ENCODE data around the gene NIT1. TPM values are rescaled to one million over a fixed set of nuclear protein-coding genes. Genes with fewer than 3 reads are reported as not detected.
"Not testable (repeated sequence)": the region's sequence is repeated elsewhere in the genome, so short reads cannot be mapped to it uniquely, and the experiment has no call there.

The NIT1 gene
- total RNA-seq, 4 donors from 2014 or later = 30.4 to 61.9 (median 32.8) TPM

DNA sequence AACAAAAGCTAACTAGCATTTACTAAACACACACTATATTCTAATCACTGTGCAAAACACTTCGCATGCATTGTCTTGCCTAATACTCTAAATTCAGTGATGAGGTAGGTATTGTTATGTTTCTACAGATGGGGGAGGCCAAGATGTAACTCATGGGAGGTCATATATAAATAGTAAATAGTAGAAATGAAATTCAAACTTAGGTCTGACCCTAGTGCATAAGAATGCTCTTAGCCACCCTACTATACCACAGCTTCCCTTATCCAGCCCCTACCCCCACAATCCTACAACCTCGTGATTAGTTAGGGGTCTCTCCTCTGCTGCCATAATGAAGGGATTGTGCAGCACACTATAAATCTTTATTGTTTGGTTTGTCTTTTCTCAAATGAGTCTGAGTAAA is 3.3 kb upstream of the NIT1 start:
- H3K4me3 ChIP-seq = no peak overlapping the region
- ATAC-seq = no peak
- no peaks in the 10 kb centered on the region for H3K9me3 ChIP-seq
- TF ChIP-seq POLR2AphosphoS5 (IDR thresholded peaks at IDR 0.05) (no peak), EP300 (IDR thresholded peaks at IDR 0.05) (no peak), POLR2A (IDR thresholded peaks at IDR 0.05) (no peak)
- TF ChIP-seq, protein P1, sequence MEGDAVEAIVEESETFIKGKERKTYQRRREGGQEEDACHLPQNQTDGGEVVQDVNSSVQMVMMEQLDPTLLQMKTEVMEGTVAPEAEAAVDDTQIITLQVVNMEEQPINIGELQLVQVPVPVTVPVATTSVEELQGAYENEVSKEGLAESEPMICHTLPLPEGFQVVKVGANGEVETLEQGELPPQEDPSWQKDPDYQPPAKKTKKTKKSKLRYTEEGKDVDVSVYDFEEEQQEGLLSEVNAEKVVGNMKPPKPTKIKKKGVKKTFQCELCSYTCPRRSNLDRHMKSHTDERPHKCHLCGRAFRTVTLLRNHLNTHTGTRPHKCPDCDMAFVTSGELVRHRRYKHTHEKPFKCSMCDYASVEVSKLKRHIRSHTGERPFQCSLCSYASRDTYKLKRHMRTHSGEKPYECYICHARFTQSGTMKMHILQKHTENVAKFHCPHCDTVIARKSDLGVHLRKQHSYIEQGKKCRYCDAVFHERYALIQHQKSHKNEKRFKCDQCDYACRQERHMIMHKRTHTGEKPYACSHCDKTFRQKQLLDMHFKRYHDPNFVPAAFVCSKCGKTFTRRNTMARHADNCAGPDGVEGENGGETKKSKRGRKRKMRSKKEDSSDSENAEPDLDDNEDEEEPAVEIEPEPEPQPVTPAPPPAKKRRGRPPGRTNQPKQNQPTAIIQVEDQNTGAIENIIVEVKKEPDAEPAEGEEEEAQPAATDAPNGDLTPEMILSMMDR (IDR thresholded peaks at IDR 0.05) = no peak
- WGBS, 2 donors (ENCODE audit: low coverage in 1 of 2) = 60 to 80% methylated on average over 2 of the region's 2 CpGs
- no peaks in the 10 kb centered on the region for H3K27me3 ChIP-seq
- H3K4me1 ChIP-seq = peaks cover 9 to 64% (median 31%) of the 10 kb centered on the region in 3 donors
- no peak overlapping the region for H3K27ac ChIP-seq
- H3K36me3 ChIP-seq = peaks cover 0 to 13% of the 10 kb centered on the region in 2 donors

DNA sequence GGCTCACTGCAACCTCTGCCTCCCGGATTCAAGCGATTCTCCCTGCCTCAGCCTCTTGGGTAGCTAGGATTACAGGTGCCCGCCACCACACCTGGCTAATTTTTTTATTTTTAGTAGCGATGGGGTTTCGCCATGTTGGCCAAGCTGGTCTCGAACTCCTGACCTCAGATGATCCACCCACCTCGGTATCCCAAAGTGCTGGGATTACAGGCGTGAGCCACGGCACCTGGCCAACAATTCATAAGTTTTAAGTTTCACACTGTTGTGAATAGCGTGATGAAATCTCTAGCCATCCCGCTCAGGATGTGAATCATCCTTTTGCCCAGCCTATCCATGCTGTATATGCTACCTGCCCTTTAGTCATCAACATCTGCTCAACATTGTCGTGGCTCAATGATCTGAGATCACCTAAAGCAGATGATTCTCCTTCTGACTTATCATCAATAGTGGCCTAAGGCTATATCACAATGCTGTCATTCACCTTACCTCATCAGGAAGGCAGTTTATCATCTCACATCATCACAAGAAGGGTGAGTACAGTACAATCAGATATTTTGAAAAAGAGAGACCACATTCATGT is 2.7 kb upstream of the NIT1 start:
- Histone ChIP-seq H3K27ac (no peak overlapping the region), H3K4me1 (peaks cover 11 to 71% (median 34%) of the 10 kb centered on the region in 3 donors), H3K9me3 (no peaks in the 10 kb centered on the region), H3K4me3 (no peak overlapping the region), H3K36me3 (peaks cover 0 to 13% of the 10 kb centered on the region in 2 donors), H3K27me3 (no peaks in the 10 kb centered on the region)
- WGBS, 2 donors (ENCODE audit: low coverage in 1 of 2) = 89 to 100% methylated on average over 2 to 12 of the region's 12 CpGs
- ATAC-seq = no peak
- no peak for TF ChIP-seq POLR2AphosphoS5 (IDR thresholded peaks at IDR 0.05)
- TF ChIP-seq EP300 (IDR thresholded peaks at IDR 0.05) = no peak
- no peak for TF ChIP-seq POLR2A (IDR thresholded peaks at IDR 0.05)
- TF ChIP-seq, protein P1 (IDR thresholded peaks at IDR 0.05) = no peak

DNA sequence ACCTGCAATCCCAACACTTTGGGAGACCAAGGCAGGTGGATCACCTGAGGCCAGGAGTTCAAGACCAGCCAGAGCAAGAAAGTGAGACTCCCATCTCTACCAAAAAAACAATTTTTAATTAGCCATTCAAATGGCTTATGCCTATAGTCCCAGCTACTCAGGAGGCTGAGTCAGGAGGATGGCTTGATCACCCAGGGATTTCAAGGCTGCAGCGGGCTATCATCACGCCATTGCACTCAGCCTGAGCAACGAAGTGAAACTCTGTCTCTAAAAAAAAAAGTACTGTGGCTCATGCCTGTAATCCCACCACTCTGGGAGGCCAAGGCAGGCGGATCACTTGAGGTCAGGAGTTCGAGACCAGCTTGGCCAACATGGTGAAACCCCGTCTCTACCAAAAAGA is 1.9 kb upstream of the NIT1 start:
- ATAC-seq, H3K27me3 ChIP-seq, H3K9me3 ChIP-seq, H3K27ac ChIP-seq, H3K4me3 ChIP-seq: not testable (repeated sequence)
- WGBS, 2 donors (ENCODE audit: low coverage in 1 of 2) = 81 to 86% methylated on average over 3 to 6 of the region's 6 CpGs
- peaks cover 0 to 20% of the 10 kb centered on the region in 2 donors for H3K36me3 ChIP-seq
- H3K4me1 ChIP-seq = peaks cover 11 to 78% (median 34%) of the 10 kb centered on the region in 3 donors

DNA sequence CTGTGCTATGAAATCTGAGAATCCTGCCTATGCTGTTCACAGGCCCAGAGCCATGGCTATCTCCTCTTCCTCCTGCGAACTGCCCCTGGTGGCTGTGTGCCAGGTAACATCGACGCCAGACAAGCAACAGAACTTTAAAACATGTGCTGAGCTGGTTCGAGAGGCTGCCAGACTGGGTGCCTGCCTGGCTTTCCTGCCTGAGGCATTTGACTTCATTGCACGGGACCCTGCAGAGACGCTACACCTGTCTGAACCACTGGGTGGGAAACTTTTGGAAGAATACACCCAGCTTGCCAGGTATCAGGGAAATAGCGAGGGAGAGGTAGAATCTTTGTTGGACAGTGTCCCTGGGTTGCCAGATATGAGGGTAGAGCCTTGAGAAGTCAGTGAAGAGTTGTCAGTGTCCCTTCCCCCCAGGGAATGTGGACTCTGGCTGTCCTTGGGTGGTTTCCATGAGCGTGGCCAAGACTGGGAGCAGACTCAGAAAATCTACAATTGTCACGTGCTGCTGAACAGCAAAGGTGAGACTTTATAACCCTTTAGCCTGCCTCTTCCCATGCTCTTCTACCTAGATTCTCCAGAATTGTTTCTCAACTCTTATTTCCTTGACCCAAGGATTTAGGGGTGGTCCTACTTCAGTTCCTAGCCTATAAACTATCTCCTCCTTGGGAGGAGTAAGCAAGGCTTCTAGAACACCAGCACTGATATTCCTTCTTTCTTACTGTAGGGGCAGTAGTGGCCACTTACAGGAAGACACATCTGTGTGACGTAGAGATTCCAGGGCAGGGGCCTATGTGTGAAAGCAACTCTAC is 1.4 kb downstream of the NIT1 start:
- Histone ChIP-seq H3K36me3 (peaks cover 0 to 51% of the 10 kb centered on the region in 2 donors), H3K4me1 (peaks cover 11 to 63% (median 34%) of the 10 kb centered on the region in 3 donors)
- 26 to 47% methylated on average over 4 to 10 of the region's 10 CpGs for WGBS, 2 donors (ENCODE audit: low coverage in 1 of 2)

DNA sequence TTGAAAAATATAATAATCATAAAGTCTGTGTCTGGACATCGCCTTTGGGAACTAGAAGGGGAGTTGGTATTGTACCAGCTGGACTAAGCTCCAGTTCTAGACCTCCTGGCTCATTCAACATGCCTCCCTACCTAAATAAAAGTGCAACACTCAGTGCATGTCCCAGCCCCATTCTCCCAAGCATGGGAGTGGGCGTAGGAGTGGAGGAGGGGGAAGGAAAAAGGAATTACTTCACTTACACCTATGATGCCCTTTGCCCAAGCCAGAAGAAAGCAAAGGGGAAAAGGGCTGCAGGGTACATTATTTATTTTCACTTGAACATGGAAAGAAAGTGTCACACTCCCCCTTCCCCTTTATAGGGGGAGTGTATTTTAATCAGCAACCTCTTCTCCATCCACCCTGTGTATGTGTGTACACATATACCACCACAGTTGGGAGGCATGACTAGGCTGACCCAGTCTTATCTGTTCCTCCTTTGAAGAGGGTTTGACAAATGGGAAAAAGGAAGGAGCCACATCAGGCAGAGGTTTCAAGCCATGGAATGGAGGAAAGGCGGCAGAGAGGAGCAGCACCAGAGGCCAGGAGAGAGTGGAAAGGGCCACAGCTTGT is 3.2 kb downstream of the NIT1 start:
- no peak overlapping the region for H3K4me3 ChIP-seq
- TF ChIP-seq, protein P1 (IDR thresholded peaks at IDR 0.05) = no peak
- TF ChIP-seq POLR2A (IDR thresholded peaks at IDR 0.05) (no peak), EP300 (IDR thresholded peaks at IDR 0.05) (no peak), POLR2AphosphoS5 (IDR thresholded peaks at IDR 0.05) (no peak)
- H3K36me3 ChIP-seq = peaks cover 0 to 66% of the 10 kb centered on the region in 2 donors
- peaks cover 11 to 50% (median 23%) of the 10 kb centered on the region in 3 donors for H3K4me1 ChIP-seq
- no peaks in the 10 kb centered on the region for H3K9me3 ChIP-seq
- H3K27me3 ChIP-seq = no peaks in the 10 kb centered on the region
- WGBS, 2 donors (ENCODE audit: low coverage in 1 of 2) = 66 to 70% methylated on average over 2 to 3 of the region's 3 CpGs
- no peak for ATAC-seq
- peak overlapping the region in 1 of 4 donors; percentile 14 for H3K27ac ChIP-seq

More for the DNA sequence above, 1.4 kb downstream of the NIT1 start:
- Histone ChIP-seq H3K27ac (peak overlapping the region; percentile 36 to 93 (median 89)), H3K4me3 (peak overlapping the region in 1 of 2 donors; percentile 96), H3K27me3 (no peaks in the 10 kb centered on the region), H3K9me3 (no peaks in the 10 kb centered on the region)
- TF ChIP-seq, protein P1 (IDR thresholded peaks at IDR 0.05) = peak in 3 of 4 experiments; percentile 13 to 59 (median 30)
- TF ChIP-seq POLR2AphosphoS5 (IDR thresholded peaks at IDR 0.05) (peak; percentile 25), EP300 (IDR thresholded peaks at IDR 0.05) (no peak)
- peak; percentile 52 for ATAC-seq

Data from gastroesophageal sphincter (tissue), 4 donors.